SK-N-SH (cell line): Measurements from ENCODE around the gene RPSA. TPM values are rescaled to one million over a fixed set of nuclear protein-coding genes. Genes with fewer than 3 reads are reported as not detected.

Experiments
- CTCF ChIA-PET: fragments of 300-600, 350-600 bp; formaldehyde crosslinking; extraction: SDS; loops from one replicate; lab custom pipeline; 2021; lab: Yijun Ruan, JAX
- POLR2A ChIA-PET: fragments of 350-600 bp; sonication (Branson Sonifier 250); formaldehyde crosslinking; extraction: SDS; loops from one replicate; lab custom pipeline; 2020; ENCODE audit warnings: antibody characterized with exemption, inconsistent platforms; lab: Yijun Ruan, JAX
- DNase-seq: peaks from one replicate; pipeline ENCODE4 v3.0.0; 2012
- H2AFZ ChIP-seq: fragments of 200-600 bp; sonication (generic); 2 replicates; pipeline ENCODE4 v1.8.1; 2016; ENCODE audit warnings: antibody characterized with exemption, mild to moderate bottlenecking, low read depth
- H3F3A ChIP-seq: fragments of 200-600 bp; sonication (generic); replicated peaks from 2 replicates; pipeline ENCODE3; 2016; ENCODE audit warnings: antibody characterized with exemption, mild to moderate bottlenecking; ENCODE audit not compliant: insufficient read depth
- H3K27ac ChIP-seq, 2 experiments: fragments of 200-500 bp in 1 of 2; fragments of 200-600 bp in 1 of 2; sonication (Bioruptor generic) in 1 of 2; sonication (generic), shearing (Covaris generic) in 1 of 2; 2 replicates each; pipeline versions ENCODE4 v1.5.1 to v1.6.1; 2014 to 2016; ENCODE audit warnings: low read depth in 2 of 2, inconsistent platforms in 1 of 2, low read length in 1 of 2, mild to moderate bottlenecking in 1 of 2, mixed read lengths in 1 of 2
- H3K27me3 ChIP-seq: fragments of 200-600 bp; sonication (generic), shearing (Covaris generic); 2 replicates; pipeline ENCODE4 v1.6.1; 2016; ENCODE audit warnings: mixed run types; ENCODE audit not compliant: insufficient read depth
- H3K36me3 ChIP-seq, 2 experiments: fragments of 200-500 bp in 1 of 2; fragments of 200-600 bp in 1 of 2; sonication (Bioruptor generic) in 1 of 2; sonication (generic) in 1 of 2; replicated peaks in 1 of 2; 2 replicates each; pipeline versions ENCODE3 to v1.5.1; 2014 to 2016; ENCODE audit warnings: low read length in 1 of 2, mild to moderate bottlenecking in 1 of 2; ENCODE audit not compliant: insufficient read depth in 2 of 2, control insufficient read depth in 1 of 2
- H3K4me1 ChIP-seq, 2 experiments: fragments of 200-500 bp in 1 of 2; fragments of 200-600 bp in 1 of 2; sonication (Bioruptor generic) in 1 of 2; sonication (generic), shearing (Covaris generic) in 1 of 2; 2 replicates each; pipeline versions ENCODE4 v1.5.1 to v1.6.1; 2014 to 2016; ENCODE audit warnings: low read depth in 1 of 2, low read length in 1 of 2, mixed run types in 1 of 2; ENCODE audit not compliant: insufficient read depth in 2 of 2, control insufficient read depth in 1 of 2
- H3K4me2 ChIP-seq: fragments of 200-600 bp; sonication (generic), shearing (Covaris generic); 2 replicates; pipeline ENCODE4 v1.6.1; 2017; ENCODE audit warnings: mixed run types
- H3K4me3 ChIP-seq, 2 experiments: fragments of 200-500 bp in 1 of 2; fragments of 200-600 bp in 1 of 2; sonication (Bioruptor generic) in 1 of 2; sonication (generic), shearing (Covaris generic) in 1 of 2; 2 replicates each; pipeline versions ENCODE4 v1.5.1 to v1.8.1; 2014 to 2016; ENCODE audit warnings: low read depth in 2 of 2, inconsistent platforms in 1 of 2, low read length in 1 of 2, mild to moderate bottlenecking in 1 of 2, mixed read lengths in 1 of 2, moderate library complexity in 1 of 2
- H3K79me2 ChIP-seq: fragments of 200-600 bp; sonication (generic); 2 replicates; pipeline ENCODE4 v1.8.1; 2017; ENCODE audit warnings: mild to moderate bottlenecking; ENCODE audit not compliant: insufficient read depth
- H3K9ac ChIP-seq: fragments of 200-600 bp; sonication (generic); 2 replicates; pipeline ENCODE4 v1.6.1; 2017; ENCODE audit warnings: mixed run types
- H3K9me2 ChIP-seq: fragments of 200-600 bp; sonication (generic); 2 replicates; pipeline ENCODE4 v1.6.1; 2017; ENCODE audit warnings: mixed run types
- H3K9me3 ChIP-seq: fragments of 200-600 bp; sonication (generic); 2 replicates; pipeline ENCODE4 v1.6.1; 2017; ENCODE audit warnings: mixed run types, mild to moderate bottlenecking, moderate library complexity
- H4K20me1 ChIP-seq: fragments of 200-600 bp; sonication (generic); 2 replicates; pipeline ENCODE4 v1.6.1; 2017; ENCODE audit warnings: mild to moderate bottlenecking, mixed run types; ENCODE audit not compliant: insufficient read depth
- EZH2phosphoT487 ChIP-seq: fragments of 200-600 bp; sonication (generic); IDR thresholded peaks from 2 replicates; pipeline ENCODE4 v1.6.1; 2017; ENCODE audit warnings: low read depth, mixed run types, mild to moderate bottlenecking, antibody characterized with exemption, moderate library complexity, borderline replicate concordance
- FOXJ3 ChIP-seq: sonication (generic); formaldehyde crosslinking; IDR thresholded peaks from 2 replicates; pipeline ENCODE4 v1.5.1; 2020; ENCODE audit warnings: mild to moderate bottlenecking, missing genetic modification reagents
- POLR2AphosphoS5 ChIP-seq: IDR thresholded peaks from 2 replicates; pipeline ENCODE4 v1.6.1; 2012; ENCODE audit warnings: low read depth, low read length
- SMC3 ChIP-seq: IDR thresholded peaks from 2 replicates; pipeline ENCODE4 v1.6.1; 2012; ENCODE audit warnings: low read depth, low read length, improper control_type of control experiment
- TEAD4 ChIP-seq: IDR thresholded peaks from 2 replicates; pipeline ENCODE4 v1.4.0; 2012; ENCODE audit warnings: mild to moderate bottlenecking, borderline replicate concordance; ENCODE audit not compliant: insufficient read depth
- WGBS: methylation state at CpG from one replicate; pipeline ENCODE4 v1.1.6; 2017; ENCODE audit warnings: low lambda C conversion rate; 5-methylcytosine and 5-hydroxymethylcytosine counted together
- polyA plus RNA-seq, 3 experiments: library from polyadenylated mRNA; depleted of rRNA; stranded (reverse); fragments of >200 nt; gene quantifications; 2 replicates each; pipeline ENCODE4 v1.2.3, GENCODE V29; 2012
- TF ChIP-seq, protein P1 (sequence below): IDR thresholded peaks from 2 replicates; pipeline ENCODE4 v1.4.0; 2012; ENCODE audit warnings: low read depth, borderline replicate concordance

Gene RPSA
- polyA plus RNA-seq, 1 of the 3 experiments (the other 2 are of a cell fraction) = 2,958 TPM

- TF ChIP-seq FOXJ3 (CRISPR knock-in tag) = no peak
- Histone ChIP-seq H3K4me1 (peaks cover 9 to 23% of the 10 kb centered on the region in 2 experiments), H2AFZ (no peak overlapping the region), H3F3A (peaks cover 78% of the 10 kb centered on the region), H3K9me2 (no peaks in the 10 kb centered on the region), H3K9me3 (no peaks in the 10 kb centered on the region), H3K79me2 (peaks cover 50% of the 10 kb centered on the region), H3K27me3 (no peaks in the 10 kb centered on the region), H4K20me1 (peaks cover 63% of the 10 kb centered on the region), H3K36me3 (peaks cover 59 to 66% of the 10 kb centered on the region in 2 experiments), H3K4me3 (no peak overlapping the region), H3K27ac (no peak overlapping the region), H3K4me2 (no peak overlapping the region), H3K9ac (no peak overlapping the region)
- 94% methylated on average over 7 of the region's 7 CpGs for WGBS
- DNase-seq = no peak
- ChIA-PET CTCF (interaction anchor here (5.3 to 7.1 kb wide), 2 partner anchors 36 to 88 kb away, joined by 35 to 45 read pairs; no protein-coding TSS in a partner anchor), POLR2A (no interaction called here)
These were observed 4.4 kb downstream of the RPSA start for GRCh38 chr3:39410893-39411292.

GRCh38 chr3:39412668-39413260, 6.2 kb downstream of the RPSA start:
- peak overlapping the region in 1 of 2 experiments; percentile 6; a peak in 1 of 4 replicates for H3K27ac ChIP-seq
- CTCF ChIA-PET = interaction anchor here (1.5 to 7.1 kb wide), 3 partner anchors 29 to 86 kb away, joined by 3 to 45 read pairs (median 35); no protein-coding TSS in a partner anchor

GRCh38 chr3:39413691-39414420, 7.3 kb downstream of the RPSA start:
- Histone ChIP-seq H3K4me3 (no peak overlapping the region), H4K20me1 (peaks cover 49% of the 10 kb centered on the region), H3K9me3 (no peaks in the 10 kb centered on the region), H3K4me2 (no peak overlapping the region), H3F3A (peaks cover 65% of the 10 kb centered on the region), H3K79me2 (peaks cover 27% of the 10 kb centered on the region; the same call in 1 of the 2 replicates), H3K4me1 (peaks cover 0 to 13% of the 10 kb centered on the region in 2 experiments; a peak in 1 of 4 replicates), H3K27ac (peak overlapping the region in 1 of 2 experiments; percentile 31; a peak in 2 of 4 replicates), H3K9ac (no peak overlapping the region), H3K27me3 (no peaks in the 10 kb centered on the region), H3K36me3 (peaks cover 42 to 51% of the 10 kb centered on the region in 2 experiments), H3K9me2 (no peaks in the 10 kb centered on the region), H2AFZ (no peak overlapping the region)
- ChIA-PET CTCF (interaction anchor here (1.0 to 7.1 kb wide), 4 partner anchors 28 to 85 kb away, joined by 3 to 45 read pairs (median 19); no protein-coding TSS in a partner anchor), POLR2A (interaction anchor here (1.3 kb wide), 1 partner anchor 8 kb away, joined by 4 read pairs; the partner anchor contains the start of gene RPSA)
- 100% methylated on average over 4 of the region's 6 CpGs for WGBS
- DNase-seq = no peak
- TF ChIP-seq, protein P1, sequence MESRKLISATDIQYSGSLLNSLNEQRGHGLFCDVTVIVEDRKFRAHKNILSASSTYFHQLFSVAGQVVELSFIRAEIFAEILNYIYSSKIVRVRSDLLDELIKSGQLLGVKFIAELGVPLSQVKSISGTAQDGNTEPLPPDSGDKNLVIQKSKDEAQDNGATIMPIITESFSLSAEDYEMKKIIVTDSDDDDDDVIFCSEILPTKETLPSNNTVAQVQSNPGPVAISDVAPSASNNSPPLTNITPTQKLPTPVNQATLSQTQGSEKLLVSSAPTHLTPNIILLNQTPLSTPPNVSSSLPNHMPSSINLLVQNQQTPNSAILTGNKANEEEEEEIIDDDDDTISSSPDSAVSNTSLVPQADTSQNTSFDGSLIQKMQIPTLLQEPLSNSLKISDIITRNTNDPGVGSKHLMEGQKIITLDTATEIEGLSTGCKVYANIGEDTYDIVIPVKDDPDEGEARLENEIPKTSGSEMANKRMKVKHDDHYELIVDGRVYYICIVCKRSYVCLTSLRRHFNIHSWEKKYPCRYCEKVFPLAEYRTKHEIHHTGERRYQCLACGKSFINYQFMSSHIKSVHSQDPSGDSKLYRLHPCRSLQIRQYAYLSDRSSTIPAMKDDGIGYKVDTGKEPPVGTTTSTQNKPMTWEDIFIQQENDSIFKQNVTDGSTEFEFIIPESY = no peak
- peak; percentile 44; the same call in 1 of the 2 replicates for TF ChIP-seq POLR2AphosphoS5
- no peak for TF ChIP-seq SMC3
- TF ChIP-seq EZH2phosphoT487 = no peak

More at GRCh38 chr3:39412668-39413260, 6.2 kb downstream of the RPSA start:
- H3K4me3 ChIP-seq = no peak overlapping the region
- peaks cover 60% of the 10 kb centered on the region for H4K20me1 ChIP-seq
- no peak overlapping the region for H2AFZ ChIP-seq
- H3K36me3 ChIP-seq = peaks cover 53 to 62% of the 10 kb centered on the region in 2 experiments
- peaks cover 75% of the 10 kb centered on the region for H3F3A ChIP-seq
- peaks cover 9 to 24% of the 10 kb centered on the region in 2 experiments for H3K4me1 ChIP-seq
- 92% methylated on average over 9 of the region's 9 CpGs for WGBS
- H3K79me2 ChIP-seq = peaks cover 38% of the 10 kb centered on the region
- no peaks in the 10 kb centered on the region for H3K27me3 ChIP-seq
- H3K9ac ChIP-seq = no peak overlapping the region
- no peak for DNase-seq
- no peak for TF ChIP-seq TEAD4
- no peaks in the 10 kb centered on the region for H3K9me2 ChIP-seq
- no peak overlapping the region for H3K4me2 ChIP-seq
- H3K9me3 ChIP-seq = no peaks in the 10 kb centered on the region
- POLR2A ChIA-PET = no interaction called here
